NCI-H774 (cell line): Measurements from ENCODE around the gene TNFRSF4.

ENCODE experiments used
- DNase-seq: peaks from one replicate; lab custom pipeline; 2025; lab: John Stamatoyannopoulos, UW

Gene TNFRSF4

DNA sequence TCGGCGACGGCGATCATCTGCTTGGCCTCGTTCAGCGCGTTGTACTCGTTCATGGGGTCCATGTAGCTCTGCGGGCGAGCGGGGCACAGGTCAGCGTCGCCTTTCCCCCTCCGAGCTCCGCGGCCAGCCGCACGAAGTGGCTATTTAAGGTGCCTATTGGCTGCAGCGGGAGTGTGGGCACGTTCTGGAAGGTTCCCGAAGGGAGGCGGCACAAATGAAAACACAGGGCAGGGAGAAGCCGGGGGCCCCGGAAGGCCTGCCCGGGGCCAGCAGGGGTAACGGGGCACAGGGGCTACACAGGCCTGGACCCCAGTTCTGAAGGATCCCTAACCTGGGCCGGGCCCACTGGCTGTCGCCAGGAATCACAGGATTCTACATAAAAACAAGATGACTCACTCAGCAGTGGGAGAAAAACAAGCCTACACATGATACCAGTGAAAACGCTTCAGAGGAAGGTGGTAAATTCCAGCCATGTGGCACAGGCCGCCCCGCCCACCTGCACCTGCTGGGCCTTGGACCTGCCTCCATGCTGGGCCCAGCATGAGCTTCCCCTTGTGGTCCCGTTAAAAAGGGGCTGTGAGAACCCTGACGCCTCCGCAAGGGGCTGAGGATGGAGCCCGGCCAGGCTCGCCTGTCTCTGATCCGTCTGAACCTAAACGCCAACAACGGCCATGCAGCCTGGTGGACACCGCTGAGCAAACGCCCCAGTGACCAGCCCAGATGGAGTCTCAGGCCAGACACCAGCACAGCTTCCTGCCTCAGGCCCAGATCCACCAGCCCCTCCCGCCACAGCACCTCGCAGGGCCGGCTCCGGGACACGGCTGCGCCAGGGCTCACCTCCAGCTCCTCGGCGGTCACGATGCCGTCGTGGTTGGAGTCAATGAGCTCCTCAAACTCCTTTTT is 3.9 kb upstream of the TNFRSF4 start:
- DNase-seq: no peak

DNA sequence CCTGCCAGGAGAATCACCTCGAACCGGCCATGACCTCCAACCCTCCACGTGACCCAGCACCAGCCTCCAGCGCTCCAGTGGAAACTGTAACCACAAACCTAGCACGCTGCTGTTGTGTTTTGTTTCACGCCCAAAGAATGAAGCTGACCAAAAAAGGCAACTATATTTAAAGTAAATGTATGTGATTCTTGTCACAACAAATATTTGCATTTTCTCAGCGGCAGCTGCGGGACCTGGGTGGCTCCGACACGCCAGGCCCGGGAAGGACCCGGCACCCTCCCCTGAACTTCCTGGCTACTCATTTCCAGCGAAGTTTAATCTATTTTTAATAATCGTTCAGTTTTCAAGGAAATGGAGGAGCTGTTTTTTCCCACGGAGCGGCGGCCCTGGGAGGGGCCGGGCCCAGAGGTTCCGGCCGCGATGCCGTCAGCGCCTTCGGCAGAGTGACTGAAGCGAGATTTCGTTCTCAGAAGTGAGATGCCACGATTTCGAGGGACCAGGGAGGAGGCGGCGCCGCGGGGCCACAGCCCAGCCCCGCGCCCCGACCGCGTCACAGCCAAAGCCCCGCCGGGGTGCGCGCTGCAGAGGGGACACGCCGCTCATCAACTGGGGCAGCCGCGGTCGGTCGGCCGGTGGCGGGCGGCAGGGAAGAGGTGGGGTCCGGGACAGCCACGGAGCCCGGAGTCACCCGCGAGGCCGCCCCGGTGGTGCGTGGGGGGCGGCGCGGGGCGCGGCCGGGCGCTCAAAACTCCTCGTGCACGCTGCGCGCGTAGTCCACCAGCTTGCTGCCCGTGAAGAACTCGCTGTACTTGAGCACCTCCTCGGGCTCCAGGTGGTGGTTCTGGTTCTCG is 3.0 kb upstream of the TNFRSF4 start:
- no peak for DNase-seq

DNA sequence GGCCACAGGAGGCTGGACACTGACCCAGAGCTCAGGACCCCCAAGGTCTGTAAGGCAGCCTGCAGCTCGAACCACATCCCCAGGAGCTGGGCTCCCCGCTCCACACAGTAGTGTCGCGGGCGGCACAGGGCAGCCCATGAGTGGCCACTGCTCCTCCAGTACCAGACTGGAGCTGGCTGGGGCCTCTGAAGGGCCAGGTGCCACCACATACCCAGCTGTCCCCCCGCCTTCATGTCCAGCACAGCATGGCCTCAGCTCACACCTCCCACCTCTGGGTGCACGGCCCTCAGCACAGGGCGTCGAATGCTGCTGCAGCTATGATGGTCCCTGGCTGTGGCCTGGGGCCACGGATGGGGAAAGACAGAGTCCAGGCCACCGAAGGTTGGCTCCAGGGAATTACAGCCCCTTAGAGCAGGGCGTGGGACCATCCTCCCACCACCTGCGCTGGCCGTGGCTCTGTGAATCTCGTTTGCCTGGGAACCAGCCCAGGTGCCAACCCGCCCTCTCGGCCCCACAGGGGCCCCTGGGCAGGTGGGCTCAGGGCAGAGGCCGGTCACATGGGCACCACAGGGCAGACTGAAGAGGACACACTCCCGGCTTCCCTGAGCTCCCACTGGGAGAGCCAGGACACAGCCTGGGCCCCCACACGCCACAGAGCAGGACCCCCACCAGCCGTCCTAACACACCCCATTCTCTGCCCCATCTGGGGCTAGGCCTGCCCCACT is 2.1 kb upstream of the TNFRSF4 start:
- no peak for DNase-seq

DNA sequence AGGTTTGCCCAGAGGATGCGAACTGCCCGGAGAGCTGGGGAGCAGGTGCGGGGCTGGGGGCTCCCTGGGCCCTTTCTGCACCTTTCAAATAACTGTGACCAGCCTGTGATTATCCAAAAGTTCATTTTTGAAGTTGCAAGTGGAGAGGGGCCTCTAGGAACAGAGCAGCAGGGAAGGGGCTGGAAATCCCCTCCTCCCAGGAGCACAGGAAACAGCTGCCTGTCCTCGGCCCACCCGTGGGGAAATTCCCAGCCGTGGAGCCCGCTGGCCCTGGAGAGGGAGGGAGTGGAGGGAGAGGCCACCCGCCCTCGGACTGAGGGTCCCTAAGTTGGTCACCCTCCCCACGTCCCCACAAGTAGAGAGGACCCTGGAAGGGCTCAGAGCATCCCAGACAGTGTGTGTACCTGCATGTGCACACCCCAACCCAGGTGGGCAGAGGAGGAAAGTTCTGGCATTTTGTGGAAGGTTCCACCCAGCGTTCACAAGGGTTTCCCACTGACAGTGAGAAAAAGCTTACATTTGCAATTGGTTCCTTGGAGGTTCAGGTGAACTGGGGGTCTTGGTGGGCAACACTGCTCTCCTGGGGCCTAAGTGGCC is 1.2 kb upstream of the TNFRSF4 start:
- no peak for DNase-seq

DNA sequence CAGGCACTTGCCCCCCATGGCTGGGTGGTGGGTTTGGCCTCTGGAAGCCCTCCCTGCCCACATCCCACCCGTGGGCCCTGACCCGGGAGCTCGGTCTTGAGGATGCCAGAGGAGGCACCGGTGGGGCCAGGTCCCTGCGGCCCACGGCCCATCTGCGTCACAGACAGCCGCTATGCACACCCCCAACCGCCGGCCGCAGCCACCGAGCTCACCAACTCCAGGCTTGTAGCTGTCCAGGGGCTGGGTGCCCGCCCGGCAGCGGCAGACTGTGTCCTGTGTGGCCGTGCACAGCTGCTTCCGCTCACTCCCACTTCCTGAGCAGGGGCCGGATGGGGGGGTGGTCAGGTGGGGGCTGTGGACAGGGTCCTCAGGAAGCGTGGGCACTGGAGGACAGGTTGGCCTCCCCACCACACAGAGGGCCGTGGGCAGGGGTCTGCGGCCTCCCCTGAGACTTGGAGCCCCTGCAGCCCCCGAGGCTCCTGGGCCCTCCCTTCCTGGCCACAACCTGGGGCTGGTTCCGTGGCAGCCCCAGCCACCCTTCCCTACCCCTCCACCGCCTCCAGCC is 1.1 kb downstream of the TNFRSF4 start:
- DNase-seq: no peak

DNA sequence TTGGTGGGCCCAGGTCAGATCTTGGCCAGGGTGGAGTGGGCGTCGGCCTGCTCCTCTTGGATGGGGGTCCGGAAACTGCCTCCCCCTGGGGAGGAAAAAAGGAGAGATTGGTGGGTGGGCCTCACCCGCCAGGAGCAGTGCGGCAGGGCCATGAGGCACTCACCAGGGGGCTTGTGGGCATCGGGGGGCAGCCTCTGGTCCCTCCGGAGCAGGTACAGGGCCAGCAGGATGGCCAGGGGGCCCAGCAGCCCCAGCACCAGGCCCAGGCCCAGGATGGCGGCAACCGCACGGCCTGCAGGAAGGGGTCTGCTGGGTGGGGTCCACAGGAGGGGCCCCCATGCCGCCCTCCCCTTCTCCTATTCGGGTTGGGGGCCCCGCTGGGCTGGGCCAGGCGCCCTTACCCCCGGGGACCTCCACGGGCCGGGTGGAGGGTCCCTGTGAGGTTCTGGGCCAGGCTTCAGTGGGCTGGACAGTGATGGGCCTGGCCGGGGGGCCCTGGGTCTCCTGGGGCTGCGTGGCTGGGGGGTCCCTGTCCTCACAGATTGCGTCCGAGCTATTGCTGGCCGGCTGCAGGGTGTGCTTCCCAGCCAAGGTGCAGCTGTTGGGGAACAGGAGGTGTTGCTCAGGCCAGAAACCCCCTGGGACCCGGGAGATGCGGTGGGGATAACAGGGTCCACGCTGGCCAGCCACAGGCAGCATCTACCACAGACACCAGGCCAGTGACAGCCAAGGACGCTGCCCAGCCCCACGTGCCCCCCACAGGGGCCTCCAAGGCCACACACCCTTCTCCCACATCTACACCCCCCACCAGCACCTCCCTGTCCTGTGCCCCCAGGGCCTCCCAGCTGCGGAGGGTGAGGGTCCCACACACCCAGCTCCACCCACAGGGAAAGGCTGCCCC is 2.2 kb downstream of the TNFRSF4 start:
- no peak for DNase-seq

DNA sequence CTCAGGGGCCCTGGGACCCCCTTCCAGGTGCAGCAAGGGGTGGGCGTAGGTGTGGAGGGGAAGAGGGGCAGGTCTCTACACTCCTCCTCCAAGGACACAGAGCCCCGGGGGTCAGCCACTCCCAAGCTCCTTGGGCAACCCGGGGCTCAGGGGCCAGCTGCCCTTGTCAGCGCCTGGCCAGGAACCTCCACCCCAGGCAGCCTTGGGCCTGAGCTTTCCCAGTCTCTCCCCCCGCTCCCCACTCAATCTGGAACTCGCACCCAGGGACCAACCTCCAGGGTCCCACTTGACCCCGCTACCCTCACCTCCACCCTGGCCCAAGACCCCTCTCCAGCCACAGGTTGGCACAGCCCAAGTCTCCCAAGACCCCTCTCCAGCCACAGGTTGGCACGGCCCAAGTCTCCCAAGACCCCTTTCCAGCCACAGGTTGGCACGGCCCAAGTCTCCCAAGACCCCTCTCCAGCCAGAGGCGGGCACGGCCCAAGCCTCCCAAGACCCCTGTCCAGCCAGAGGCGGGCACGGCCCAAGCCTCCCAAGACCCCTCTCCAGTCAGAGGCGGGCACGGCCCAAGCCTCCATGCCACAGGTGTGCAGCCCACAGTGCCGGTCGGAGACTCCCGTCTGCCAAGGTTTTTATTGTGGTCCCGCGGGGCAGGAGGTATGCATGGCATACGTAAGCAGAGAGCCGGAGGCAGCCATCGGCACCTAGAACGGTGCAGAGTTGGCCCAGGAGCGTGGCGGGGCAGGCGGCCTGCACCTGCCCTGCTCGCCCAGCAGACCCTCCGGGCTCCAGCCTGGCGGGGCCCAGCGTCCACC is 3.0 kb downstream of the TNFRSF4 start:
- no peak for DNase-seq

DNA sequence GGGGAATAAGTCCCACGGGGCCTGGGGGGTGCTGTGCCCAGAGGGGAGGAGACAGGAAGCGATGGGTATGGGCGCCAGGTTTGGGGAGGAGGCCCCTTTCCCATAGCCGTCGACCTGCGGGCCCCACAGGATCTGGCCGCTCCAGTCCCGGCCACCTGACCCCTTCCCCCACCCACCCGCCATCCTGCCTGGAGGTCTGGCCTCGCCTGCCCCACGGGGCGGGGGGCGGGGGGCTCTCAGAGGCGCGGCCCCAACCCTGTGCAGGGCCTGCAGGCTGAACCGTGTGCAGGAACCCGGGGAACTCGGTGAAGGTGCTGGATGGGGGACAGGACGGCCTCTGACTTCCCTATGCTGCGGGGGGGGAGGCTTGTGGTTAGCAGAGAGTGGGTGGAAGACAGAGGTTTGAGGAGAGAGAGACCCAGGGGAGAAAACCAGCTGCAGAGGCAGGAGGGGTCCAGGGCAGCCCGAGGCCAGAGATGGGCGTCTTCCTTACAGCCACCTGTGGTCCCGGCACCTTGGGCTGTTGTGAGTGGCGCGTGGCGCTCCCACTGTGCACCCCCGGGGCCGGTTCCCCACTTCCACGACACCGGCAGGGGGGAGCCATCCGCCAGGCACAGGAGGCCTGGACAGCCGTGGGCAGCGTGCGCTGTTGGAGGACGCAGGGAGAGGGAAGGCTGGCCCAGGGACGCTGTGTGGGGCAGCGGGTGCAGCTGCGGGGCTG is 5.1 kb downstream of the TNFRSF4 start:
- no peak for DNase-seq

DNA sequence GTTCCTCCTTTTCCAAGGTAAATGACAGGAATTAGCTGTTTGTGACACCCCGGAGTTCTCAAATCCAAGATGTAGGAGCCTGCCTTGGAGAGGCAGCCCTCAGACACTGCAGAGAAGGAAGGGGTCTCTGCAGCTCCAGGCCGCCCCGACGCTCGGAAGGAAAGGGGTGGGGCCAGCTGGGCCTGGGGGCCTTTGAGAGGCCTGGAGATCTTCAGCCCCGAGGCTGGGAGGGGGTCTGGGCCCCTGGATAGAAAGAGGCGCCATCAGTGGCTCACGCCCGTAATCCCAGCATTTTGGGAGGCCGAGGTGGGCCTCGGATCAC is 6.4 kb downstream of the TNFRSF4 start:
- DNase-seq: no peak

DNA sequence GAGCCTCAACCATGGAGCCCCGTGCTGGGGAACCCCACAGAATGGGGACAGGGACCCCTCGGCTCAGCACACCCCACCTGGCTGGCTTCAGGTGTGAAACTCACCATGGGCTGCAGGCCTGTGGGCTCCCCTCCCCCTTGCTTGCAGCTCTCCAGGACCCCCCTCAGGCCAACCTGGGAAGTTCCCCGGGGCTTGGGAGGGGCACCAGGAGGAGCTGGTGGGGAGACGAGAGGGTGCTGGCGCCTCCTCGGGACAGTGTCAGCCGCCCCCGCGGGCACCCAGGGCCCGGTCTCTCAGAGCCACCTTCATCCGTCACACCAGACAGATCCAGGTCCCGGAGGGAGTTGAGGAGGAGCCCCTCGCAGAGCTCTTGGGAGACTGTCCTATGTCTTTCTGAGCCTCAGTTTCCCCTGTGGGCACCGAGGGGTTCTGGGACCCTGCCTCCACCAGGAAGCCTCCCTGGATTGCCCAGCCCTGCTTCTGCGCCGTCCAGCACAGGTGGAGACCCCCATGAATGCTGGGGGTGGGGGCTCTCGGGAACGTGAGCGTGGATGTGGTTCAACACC is 6.9 kb downstream of the TNFRSF4 start:
- no peak for DNase-seq

DNA sequence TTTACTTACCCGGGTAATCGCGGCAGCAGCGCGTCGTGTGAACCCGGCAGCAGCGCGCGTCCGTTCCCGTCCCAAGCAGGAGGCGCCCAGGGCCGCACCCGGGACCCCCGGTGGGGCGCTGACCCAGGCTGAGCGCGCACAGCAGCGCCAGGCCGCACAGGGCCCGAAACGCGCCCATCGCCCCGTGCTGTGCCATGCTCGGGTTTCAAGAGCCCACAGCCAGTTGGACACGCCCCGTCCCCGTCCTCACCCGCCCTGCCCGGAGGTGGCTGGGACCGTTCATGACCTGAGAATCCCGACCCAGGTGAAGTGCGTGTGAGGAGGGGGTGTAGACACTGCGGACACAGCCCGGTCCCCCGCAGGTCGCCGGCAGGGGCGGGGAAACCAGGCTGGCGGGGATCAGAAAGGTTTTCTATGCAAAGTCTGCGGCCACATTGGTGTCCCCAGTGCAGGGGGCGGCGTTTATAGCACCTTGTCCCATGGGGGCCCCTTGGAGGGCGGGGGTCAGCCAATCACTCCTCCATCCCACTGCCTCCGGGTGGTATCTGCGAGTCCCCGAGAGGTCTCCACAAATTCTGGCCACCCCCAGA is 7.5 kb downstream of the TNFRSF4 start, which contains the start of gene TNFRSF18:
Gene TNFRSF18, minus strand, starts transcription at position 217 of the 590 bp plus-strand sequence. Its CDS starts 21 bp downstream, at position 196.
- no peak for DNase-seq

DNA sequence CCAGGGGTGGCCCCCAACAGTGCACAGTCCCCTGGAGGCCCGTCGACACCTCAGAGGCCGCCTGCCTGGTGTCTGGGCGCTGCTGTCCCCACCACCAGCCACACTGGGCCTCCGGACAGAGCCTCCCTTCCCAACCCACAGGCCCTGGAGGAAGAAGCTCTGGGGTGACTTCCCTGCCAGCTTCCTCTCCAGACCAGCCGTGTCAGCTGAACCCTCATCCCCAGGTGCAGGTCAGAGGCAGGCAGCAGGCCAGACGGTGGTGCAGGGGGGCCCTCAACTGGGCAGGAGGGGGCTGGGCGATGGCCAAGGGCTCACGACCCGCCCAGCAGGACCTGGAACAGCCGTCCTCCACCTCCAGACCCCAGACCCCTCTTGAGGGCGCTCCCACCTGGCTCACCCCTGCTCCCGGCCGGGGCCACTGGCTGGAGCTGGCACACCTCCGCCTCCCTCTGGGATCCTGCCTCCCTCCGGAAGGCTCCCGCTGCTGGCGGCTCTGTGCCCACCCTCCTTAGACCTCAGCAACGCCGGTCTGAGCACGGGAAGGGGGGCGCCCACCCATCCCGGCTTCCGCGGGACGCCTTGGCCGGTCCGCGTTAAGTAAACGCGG is 8.1 kb downstream of the TNFRSF4 start:
- DNase-seq: no peak

DNA sequence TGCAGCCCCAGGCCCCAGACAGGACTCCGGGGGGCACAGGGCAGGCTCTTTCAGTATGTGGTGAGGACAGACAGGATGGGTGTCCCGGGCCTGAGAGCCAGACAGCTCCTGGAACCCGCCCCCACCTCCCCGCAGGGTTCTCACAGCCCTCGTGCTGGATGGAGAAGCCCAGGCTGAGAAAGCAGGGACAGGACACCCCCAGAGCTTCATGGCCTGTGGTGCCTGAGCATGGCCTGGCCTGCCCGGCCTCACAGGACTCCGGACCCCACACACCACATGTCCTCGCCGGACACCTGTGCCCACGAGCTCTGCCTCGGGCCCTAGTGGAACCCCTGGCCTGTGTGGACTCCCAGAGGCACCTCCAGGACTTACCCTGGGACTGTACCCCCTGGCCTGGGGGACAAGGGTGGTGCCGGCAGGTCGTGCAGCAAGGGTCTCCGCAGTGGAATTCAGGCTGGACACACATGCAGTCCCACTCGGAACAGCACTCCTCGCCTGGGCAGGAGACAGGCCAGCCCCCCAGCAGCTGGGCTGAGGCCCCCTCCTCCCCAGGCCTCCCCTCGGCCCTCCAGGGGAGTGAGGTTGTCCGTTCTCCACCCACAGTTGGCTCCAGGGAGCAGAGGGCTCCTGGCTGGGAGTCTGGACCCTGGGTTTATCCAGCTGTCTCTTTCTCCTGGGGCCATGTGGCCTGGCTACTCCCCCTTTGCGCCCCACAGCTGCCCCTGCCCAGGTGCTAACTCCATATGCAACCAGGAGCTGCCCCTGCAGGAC is 8.8 kb downstream of the TNFRSF4 start:
- no peak for DNase-seq

DNA sequence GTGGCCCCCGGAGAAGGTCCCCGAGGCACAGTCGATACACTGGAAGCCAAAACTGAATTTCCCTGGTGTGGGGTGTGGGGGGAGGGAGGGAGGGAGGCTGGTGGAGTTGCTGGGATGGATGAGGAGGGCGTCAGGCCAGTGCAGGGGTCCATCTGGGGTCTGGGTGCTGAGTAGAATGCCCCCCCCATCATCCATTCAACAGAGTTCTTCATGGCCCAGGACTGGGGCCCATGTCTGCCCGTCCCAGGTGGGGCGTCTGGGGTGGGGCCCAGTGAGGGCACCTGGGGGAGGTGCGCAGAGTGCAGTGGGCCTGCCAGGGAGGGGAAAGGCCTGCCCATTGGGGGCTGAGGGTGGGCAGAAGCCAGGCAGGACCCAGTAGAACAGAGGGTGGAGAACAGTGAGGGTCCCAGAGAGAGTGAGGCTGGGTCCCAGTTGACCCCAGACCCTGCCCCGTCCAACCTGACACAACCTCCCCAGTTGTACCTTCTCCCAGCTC is 9.5 kb downstream of the TNFRSF4 start:
- no peak for DNase-seq

DNA sequence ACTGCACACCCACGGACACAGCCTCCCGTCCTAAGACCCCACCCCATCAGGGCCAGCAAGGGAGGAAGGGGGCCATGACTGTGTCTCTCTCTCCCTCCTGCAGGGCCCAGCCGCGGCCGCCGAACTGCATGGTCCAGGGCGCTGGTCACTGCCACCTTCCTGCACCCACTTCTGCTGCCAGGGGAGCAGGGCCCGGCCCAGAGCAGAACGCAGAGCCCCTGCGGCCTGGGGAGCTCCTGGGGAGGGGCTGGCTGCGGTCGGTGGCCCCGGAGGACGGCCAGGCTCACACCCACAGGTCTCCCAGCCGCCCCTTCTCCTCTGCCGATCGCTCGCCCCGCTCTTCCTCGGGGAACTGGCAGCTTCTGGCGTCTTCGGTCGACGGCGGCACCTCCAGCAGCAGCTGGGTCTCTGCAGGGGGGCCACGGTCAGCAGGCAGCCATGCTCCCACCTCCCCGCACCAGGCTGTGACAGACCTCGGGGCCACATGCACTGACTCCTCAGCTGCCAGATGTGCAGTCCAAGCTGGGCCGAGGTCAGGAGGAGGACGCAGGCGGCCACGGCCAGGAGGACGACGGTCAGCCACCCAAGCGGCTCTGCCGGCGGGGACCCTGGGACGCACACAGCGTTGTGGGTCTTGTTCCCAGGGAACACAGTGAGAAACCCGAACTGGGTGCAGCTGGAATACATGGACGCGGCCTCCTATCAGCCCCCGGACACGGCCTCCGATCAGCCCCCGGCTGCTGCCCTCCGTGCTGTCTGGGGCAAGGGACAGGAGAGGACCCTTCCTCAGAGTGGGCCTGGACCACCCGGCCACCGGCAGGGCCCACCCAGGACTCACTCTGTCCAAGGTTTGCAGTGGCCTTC is 10.2 kb downstream of the TNFRSF4 start:
- no peak for DNase-seq
